HG03039 (cell line): Measurements from ENCODE around the gene PPIP5K1.
"Not testable (repeated sequence)": the region's sequence is repeated elsewhere in the genome, so short reads cannot be mapped to it uniquely, and the experiment has no call there.

Experiments used
- ATAC-seq: cut with Tn5 transposase; IDR thresholded peaks from one replicate; pipeline ENCODE4 v1.9.1; 2021; ENCODE audit warnings: mild to moderate bottlenecking, moderate library complexity; ENCODE audit not compliant: unreplicated experiment

PPIP5K1 gene

DNA sequence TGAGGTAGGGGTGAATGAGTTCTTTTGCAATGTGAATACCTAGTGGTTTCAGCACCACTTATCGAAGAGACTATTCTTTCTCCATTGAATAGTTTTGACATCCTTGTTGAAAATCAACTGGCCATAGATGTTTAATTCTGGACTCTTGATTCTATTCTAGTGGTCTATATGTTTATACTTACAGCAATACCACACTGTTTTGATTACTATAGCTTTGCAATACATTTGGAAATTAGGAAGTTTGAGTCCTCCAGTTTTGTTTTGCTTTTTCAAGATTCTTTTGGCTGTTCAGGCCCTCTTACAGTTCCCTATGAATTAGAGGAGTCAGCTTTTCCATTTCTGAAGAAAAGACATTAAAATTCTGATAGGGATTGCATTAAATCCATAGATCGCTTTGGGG is 42.5 kb downstream of the PPIP5K1 start:
- ATAC-seq, result no peak

DNA sequence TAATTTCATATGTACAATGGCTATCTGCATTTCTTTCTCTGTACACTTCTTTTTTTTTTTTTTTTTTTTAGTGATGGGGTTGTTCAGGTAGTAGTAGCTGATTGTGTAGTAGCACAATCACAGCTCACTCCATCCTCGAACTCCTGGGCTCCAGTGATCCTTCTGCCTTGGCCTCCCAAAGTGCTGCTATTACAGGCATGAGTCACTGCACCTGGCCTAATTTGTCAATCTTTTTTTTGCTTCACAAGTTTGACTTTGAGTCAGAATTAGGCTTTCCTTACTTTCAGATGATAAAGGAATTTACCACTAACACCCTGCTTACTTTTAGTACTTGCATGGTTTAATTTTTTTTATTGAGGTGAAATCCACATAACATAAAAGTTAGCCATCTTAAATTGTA is 44.6 kb downstream of the PPIP5K1 start:
- no peak for ATAC-seq

DNA sequence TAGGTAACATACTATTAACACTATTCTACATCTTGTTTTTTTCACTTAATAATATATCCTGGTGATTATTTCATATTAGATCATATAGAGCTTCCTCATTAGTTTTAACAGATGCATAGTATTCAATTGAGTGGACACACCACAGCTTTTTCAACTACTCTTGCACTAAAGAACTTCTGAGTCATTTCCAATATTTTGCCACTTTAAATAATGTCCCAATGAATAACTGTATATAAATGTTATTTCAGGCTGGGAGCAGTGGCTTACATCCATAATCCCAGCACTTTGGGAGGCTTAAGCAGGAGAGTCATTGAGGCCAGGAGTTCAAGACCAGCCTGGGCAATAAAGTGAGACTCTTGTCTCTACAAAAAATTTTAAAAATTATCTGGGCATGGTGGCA is 45.7 kb downstream of the PPIP5K1 start:
- ATAC-seq, result no peak

DNA sequence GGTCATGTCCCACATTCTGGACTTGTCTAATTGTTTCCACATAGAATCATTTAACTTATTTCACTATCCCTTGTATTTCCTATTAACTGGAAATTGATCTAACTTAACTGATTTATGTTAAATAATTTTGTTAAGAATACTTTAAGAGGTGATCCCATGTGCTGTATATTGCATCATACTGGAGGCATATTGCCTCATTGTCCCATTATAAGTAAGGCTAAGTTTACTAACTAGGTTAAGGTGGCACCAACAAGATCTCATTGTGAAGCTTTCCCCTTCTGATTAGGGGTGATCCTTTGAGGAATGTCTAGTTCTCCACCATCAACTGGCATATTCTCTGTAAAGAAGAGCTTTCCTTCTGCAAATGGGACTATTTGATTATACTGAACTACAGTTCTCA is 48.2 kb downstream of the PPIP5K1 start:
- ATAC-seq, result no peak

DNA sequence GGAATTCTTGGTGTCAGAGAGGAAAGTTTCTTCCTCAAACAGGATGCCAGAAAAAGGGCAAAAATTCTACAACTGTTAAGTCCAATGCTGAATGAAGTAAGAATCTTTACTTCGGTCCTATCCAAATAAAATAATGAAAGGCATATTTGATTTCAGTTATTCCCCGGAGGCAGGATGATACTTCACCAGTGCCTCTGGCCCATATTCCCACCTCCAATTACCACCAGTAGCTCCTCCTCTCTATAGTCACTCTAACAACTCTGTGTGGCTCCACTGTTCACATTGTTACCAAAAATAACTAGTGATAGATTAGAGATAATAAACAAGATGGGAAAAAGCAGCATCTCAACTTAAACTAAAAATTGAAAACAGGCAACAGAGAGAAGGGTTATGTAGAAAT is 51.9 kb downstream of the PPIP5K1 start:
- no peak for ATAC-seq

DNA sequence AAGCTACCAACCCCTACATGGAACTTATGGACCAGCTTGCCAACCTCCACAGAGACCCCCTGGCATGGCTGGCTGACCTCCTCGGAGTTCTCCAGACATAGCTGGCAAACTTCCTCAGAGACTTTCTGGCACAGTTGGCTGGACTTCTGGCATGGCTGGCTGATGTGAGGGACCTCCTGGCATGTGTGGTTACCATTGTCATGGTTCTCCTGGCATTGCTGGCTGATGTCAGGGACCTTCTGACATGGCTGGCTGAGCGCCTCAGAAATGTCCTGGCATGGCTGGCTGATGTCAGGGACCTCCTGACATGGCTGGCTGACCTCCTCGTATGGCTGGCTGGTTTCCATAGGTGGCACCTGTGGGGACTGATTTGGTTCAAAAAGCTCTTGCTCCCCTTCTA is 55.1 kb downstream of the PPIP5K1 start:
- no peak for ATAC-seq

DNA sequence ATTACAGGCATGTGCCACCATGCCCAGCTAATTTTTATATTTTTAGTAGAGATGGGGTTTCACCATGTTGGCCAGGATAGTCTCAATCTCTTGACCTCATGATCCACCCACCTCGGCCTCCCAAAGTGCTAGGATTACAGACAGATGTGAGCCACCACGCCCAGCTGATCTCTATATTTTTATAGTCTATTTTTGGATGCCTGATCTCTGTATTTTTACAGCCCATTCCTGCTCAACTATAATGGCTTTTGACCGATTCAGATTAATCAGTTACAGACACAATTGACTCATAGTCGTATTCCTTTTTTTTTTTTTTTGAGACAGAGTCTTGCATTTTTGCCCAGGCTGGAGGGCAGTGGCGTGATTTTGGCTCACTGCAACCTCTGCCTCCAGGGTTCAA is 57.2 kb downstream of the PPIP5K1 start:
- not testable (repeated sequence) for ATAC-seq

DNA sequence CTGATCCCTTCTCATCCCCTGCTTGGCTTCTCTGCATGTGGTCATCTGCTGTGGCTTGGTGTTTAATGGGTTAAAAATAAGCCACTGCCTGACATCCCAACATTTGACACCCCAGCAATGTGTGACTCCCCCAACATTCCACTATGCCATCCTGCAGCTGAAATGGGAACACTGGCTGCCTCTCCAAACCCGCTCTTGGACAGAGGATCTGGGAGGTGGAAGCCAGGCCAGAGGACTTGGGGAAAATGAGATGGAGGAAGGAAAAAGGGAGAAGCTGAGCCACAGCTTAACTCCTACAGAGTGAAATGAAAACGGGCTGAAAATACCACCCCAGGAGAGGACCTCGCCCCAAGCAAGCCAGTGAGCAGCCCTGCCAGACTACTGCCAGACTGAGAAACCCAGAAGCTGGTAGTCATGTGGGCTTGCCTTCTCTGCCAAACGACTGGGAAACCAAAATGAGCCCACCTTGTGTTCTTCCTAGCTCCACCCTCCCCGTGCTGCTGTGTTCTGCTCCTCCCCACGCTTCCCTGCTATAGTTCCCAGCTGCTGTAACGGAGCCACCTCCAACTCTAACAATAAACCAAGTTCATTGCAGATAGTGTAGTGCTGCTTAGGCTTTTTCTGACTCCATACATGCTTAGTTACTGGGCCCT is 58.9 kb downstream of the PPIP5K1 start:
- ATAC-seq, result no peak

DNA sequence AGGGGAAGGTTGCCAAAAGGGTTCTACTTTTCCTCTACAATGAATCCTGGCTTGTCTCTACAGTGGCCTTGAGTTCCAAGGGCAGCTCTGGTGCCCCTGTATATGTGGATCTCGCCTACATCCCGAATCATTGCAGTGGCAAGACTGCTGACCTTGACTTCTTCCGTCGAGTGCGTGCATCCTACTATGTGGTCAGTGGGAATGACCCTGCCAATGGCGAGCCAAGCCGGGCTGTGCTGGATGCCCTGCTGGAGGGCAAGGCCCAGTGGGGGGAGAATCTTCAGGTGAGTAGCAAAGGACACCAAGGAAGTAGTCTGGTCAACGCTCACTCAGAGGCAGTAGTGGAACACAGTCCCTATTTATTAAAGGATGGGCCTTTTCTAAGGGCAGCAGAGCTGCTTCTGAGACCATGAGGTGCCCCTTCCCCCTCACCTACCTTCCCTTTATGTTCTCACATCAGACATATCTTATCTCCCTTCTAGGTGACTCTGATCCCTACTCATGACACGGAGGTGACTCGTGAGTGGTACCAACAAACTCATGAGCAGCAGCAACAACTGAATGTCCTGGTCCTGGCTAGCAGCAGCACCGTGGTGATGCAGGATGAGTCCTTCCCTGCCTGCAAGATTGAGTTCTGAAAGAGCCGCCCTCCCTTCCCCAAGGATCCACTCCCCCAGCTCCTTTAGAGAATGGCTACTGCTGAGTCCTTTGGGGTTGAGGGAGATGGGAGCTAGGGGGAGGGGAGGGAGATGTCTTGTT is 60.2 kb downstream of the PPIP5K1 start:
- no peak for ATAC-seq

DNA sequence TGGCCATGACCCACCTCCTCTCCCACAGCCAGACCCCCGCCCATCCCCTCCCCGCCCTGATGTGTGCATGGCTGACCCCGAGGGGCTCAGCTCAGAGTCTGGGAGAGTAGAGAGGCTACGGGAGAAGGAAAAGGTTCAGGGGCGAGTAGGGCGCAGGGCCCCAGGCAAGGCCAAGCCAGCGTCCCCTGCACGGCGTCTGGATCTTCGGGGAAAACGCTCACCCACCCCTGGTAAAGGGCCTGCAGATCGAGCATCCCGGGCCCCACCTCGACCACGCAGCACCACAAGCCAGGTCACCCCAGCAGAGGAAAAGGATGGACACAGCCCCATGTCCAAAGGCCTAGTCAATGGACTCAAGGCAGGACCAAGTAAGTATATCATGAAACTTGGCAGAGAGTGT is 60.9 kb downstream of the PPIP5K1 start:
- no peak for ATAC-seq

DNA sequence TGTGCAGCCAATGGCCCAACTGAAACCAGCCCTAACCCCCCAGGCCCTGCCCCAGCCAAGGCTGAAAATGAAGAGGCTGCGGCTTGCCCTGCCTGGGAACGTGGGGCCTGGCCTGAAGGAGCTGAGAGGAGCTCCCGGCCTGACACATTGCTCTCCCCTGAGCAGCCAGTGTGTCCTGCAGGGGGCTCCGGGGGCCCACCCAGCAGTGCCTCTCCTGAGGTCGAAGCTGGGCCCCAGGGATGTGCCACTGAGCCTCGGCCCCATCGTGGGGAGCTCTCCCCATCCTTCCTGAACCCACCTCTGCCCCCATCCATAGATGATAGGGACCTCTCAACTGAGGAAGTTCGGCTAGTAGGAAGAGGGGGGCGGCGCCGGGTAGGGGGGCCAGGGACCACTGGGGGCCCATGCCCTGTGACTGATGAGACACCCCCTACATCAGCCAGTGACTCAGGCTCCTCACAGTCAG is 61.4 kb downstream of the PPIP5K1 start:
- no peak for ATAC-seq

DNA sequence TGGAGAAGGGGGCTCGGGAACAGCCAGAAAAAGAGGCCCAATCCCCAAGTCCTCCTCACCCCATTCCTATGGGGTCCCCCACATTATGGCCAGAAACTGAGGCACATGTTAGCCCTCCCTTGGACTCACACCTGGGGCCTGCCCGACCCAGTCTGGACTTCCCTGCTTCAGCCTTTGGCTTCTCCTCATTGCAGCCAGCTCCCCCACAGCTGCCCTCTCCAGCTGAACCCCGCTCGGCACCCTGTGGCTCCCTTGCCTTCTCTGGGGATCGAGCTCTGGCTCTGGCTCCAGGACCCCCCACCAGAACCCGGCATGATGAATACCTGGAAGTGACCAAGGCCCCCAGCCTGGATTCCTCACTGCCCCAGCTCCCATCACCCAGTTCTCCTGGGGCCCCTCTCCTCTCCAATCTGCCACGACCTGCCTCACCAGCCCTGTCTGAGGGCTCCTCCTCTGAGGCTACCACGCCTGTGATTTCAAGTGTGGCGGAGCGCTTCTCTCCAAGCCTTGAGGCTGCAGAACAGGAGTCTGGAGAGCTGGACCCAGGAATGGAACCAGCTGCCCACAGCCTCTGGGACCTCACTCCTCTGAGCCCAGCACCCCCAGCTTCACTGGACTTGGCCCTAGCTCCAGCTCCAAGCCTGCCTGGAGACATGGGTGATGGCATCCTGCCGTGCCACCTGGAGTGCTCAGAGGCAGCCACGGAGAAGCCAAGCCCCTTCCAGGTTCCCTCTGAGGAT is 62.0 kb downstream of the PPIP5K1 start:
- ATAC-seq, result no peak

DNA sequence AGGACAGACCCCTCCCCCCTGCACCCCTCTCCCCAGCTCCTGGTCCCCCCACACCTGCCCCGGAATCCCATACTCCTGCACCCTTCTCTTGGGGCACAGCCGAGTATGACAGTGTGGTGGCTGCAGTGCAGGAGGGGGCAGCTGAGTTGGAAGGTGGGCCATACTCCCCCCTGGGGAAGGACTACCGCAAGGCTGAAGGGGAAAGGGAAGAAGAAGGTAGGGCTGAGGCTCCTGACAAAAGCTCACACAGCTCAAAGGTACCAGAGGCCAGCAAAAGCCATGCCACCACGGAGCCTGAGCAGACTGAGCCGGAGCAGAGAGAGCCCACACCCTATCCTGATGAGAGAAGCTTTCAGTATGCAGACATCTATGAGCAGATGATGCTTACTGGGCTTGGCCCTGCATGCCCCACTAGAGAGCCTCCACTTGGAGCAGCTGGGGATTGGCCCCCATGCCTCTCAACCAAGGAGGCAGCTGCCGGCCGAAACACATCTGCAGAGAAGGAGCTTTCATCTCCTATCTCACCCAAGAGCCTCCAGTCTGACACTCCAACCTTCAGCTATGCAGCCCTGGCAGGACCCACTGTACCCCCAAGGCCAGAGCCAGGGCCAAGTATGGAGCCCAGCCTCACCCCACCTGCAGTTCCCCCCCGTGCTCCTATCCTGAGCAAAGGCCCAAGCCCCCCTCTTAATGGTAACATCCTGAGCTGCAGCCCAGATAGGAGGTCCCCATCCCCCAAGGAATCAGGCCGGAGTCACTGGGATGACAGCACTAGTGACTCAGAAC is 62.8 kb downstream of the PPIP5K1 start:
- no peak for ATAC-seq

DNA sequence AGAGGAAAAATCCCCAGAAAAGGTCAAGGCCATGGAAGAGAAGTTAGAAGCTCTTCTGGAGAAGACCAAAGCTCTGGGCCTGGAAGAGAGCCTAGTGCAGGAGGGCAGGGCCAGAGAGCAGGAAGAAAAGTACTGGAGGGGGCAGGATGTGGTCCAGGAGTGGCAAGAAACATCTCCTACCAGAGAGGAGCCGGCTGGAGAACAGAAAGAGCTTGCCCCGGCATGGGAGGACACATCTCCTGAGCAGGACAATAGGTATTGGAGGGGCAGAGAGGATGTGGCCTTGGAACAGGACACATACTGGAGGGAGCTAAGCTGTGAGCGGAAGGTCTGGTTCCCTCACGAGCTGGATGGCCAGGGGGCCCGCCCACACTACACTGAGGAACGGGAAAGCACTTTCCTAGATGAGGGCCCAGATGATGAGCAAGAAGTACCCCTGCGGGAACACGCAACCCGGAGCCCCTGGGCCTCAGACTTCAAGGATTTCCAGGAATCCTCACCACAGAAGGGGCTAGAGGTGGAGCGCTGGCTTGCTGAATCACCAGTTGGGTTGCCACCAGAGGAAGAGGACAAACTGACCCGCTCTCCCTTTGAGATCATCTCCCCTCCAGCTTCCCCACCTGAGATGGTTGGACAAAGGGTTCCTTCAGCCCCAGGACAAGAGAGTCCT is 63.6 kb downstream of the PPIP5K1 start:
- ATAC-seq, result no peak

DNA sequence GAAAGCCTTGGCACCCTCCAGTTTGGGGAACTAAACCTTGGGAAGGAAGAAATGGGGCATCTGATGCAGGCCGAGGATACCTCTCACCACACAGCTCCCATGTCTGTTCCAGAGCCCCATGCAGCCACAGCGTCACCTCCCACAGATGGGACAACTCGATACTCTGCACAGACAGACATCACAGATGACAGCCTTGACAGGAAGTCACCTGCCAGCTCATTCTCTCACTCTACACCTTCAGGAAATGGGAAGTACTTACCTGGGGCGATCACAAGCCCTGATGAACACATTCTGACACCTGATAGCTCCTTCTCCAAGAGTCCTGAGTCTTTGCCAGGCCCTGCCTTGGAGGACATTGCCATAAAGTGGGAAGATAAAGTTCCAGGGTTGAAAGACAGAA is 64.9 kb downstream of the PPIP5K1 start:
- ATAC-seq, result no peak

DNA sequence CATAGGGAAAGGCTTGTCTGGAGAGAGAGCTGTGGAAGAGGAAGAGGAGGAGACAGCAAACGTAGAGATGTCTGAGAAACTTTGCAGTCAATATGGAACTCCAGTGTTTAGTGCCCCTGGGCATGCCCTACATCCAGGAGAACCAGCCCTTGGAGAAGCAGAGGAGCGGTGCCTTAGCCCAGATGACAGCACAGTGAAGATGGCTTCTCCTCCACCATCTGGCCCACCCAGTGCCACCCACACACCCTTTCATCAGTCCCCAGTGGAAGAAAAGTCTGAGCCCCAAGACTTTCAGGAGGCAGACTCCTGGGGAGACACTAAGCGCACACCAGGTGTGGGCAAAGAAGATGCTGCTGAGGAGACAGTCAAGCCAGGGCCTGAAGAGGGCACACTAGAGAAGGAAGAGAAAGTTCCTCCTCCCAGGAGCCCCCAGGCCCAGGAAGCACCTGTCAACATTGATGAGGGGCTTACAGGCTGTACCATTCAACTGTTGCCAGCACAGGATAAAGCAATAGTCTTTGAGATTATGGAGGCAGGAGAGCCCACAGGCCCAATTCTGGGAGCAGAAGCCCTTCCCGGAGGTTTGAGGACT is 65.7 kb downstream of the PPIP5K1 start:
- ATAC-seq, result no peak

DNA sequence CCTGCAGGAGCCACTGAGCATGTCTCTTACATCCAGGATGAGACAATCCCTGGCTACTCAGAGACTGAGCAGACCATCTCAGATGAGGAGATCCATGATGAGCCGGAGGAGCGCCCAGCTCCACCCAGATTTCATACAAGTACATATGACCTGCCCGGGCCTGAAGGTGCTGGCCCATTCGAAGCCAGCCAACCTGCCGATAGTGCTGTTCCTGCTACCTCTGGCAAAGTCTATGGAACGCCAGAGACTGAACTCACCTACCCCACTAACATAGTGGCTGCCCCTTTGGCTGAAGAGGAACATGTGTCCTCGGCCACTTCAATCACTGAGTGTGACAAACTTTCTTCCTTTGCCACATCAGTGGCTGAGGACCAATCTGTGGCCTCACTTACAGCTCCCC is 66.4 kb downstream of the PPIP5K1 start:
- ATAC-seq, result no peak

DNA sequence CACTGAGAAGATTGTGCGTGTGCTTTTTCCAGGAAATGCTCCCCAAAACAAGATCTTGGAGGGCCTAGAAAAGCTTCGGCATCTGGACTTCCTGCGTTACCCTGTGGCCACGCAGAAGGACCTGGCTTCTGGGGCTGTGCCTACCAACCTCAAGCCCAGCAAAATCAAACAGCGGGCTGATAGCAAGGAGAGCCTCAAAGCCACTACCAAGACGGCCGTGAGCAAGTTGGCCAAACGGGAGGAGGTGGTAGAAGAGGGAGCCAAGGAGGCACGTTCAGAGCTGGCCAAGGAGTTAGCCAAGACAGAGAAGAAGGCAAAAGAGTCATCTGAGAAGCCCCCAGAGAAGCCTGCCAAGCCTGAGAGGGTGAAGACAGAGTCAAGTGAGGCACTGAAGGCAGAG is 67.8 kb downstream of the PPIP5K1 start:
- ATAC-seq, result no peak

DNA sequence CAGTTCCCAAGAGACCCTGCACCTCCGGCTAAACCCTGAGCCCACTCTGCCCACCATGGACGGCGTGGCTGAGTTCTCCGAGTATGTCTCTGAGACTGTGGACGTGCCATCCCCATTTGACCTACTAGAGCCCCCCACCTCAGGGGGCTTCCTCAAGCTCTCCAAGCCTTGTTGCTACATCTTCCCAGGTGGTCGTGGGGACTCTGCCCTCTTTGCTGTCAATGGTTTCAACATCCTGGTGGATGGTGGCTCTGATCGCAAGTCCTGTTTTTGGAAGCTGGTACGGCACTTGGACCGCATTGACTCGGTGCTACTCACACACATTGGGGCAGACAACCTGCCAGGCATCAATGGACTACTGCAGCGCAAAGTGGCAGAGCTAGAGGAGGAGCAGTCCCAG is 68.6 kb downstream of the PPIP5K1 start:
- no peak for ATAC-seq

DNA sequence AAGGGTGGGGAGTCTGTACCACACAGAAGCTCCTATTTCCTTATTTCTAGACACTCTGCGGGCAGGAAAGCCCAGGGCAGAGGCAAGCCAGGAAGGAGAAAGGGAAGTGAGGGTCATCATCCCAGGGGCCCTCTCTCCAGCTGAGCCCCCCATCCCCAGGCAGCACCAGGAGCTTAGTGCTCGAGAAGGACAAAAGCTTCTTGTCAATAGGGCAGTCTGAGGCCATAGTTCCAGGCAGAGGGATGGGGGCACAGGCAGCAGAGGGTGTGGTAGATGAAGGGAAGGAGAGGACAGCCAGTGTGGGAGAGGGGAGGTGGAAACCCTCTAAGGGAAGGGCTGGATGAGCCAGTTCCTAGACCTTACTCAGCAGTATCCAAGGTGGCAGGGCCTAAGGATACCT is 69.9 kb downstream of the PPIP5K1 start:
- ATAC-seq, result no peak
